Thymus (tissue), 14 donors: ENCODE measurements around the gene NCL. TPM values are rescaled to one million over a fixed set of nuclear protein-coding genes. Genes with fewer than 3 reads are reported as not detected.
A peak's percentile ranks its signal among the peaks of the same experiment; 100 is the strongest.

Source experiments
- DNase-seq, 9 donors: peaks; one replicate each; pipeline ENCODE4 v3.0.0-alpha.2; 2013; ENCODE audit warnings: low spot score in 9 of 9, low read depth in 6 of 9, missing footprints in 1 of 9
- H3K27ac ChIP-seq, 2 donors: one replicate each; pipeline ENCODE4 v1.5.1; 2013; ENCODE audit warnings: control low read depth in 1 of 2, low read depth in 1 of 2, low read length in 1 of 2, mild to moderate bottlenecking in 1 of 2, moderate library complexity in 1 of 2
- H3K27me3 ChIP-seq, 2 donors: one replicate each; pipeline ENCODE4 v1.5.1; 2013; ENCODE audit warnings: low read length in 1 of 2; ENCODE audit not compliant: control insufficient read depth in 2 of 2, insufficient read depth in 1 of 2
- H3K36me3 ChIP-seq, 2 donors: one replicate each; pipeline ENCODE4 v1.5.1; 2013; ENCODE audit warnings: low read length in 1 of 2, mild to moderate bottlenecking in 1 of 2, moderate library complexity in 1 of 2; ENCODE audit not compliant: control insufficient read depth in 2 of 2, insufficient read depth in 2 of 2
- H3K4me1 ChIP-seq, 2 donors: one replicate each; pipeline ENCODE4 v1.5.1; 2013; ENCODE audit warnings: low read length in 2 of 2; ENCODE audit not compliant: control insufficient read depth in 2 of 2, insufficient read depth in 2 of 2
- H3K4me3 ChIP-seq, 2 donors: one replicate each; pipeline ENCODE4 v1.5.1; 2013; ENCODE audit warnings: low read length in 2 of 2, control low read depth in 1 of 2, mild to moderate bottlenecking in 1 of 2
- H3K9me3 ChIP-seq, 2 donors: one replicate each; pipeline ENCODE4 v1.5.1; 2013; ENCODE audit warnings: low read length in 1 of 2, mild to moderate bottlenecking in 1 of 2; ENCODE audit not compliant: control insufficient read depth in 2 of 2, insufficient read depth in 1 of 2
- WGBS: extraction: QIAGEN DNeasy Blood & Tissue Kit; methylation state at CpG from one replicate; pipeline ENCODE4 v1.1.7; 2013; 5-methylcytosine and 5-hydroxymethylcytosine counted together
- long read RNA-seq, 10 donors: transcript quantifications; one replicate each; lab custom pipeline, GENCODE V29; 2026
- polyA plus RNA-seq: library from polyadenylated mRNA; stranded (reverse); fragments of 200-250 nt; gene quantifications from one replicate; pipeline ENCODE4 v1.2.3, GENCODE V29; 2013
- total RNA-seq: library from RNA; stranded (reverse); fragments of 120-200 nt; gene quantifications from one replicate; pipeline ENCODE4 v1.2.4, GENCODE V29; 2013
- donor health status: healthy.

The NCL gene
- total RNA-seq, result 185 TPM
- polyA plus RNA-seq, result 177 TPM
- long read RNA-seq, donor 1, full-length matches to known transcripts, result 3 of 921 reads
- long read RNA-seq, donor 1, partial matches to known transcripts, result 823 of 921 reads
- long read RNA-seq, donor 1, other reads (novel, unspliced or antisense), result 95 of 921 reads
- long read RNA-seq, donor 2, full-length matches to known transcripts, result 139 of 20,236 reads
- long read RNA-seq, donor 2, partial matches to known transcripts, result 19,481 of 20,236 reads
- long read RNA-seq, donor 2, other reads (novel, unspliced or antisense), result 616 of 20,236 reads
- long read RNA-seq, donor 3, full-length matches to known transcripts, result 109 of 9,996 reads
- long read RNA-seq, donor 3, partial matches to known transcripts, result 9,572 of 9,996 reads
- long read RNA-seq, donor 3, other reads (novel, unspliced or antisense), result 315 of 9,996 reads
- long read RNA-seq, donor 4, full-length matches to known transcripts, result 51 of 7,743 reads
- long read RNA-seq, donor 4, partial matches to known transcripts, result 7,455 of 7,743 reads
- long read RNA-seq, donor 4, other reads (novel, unspliced or antisense), result 237 of 7,743 reads
- long read RNA-seq, donor 5, full-length matches to known transcripts, result 97 of 13,677 reads
- long read RNA-seq, donor 5, partial matches to known transcripts, result 13,117 of 13,677 reads
- long read RNA-seq, donor 5, other reads (novel, unspliced or antisense), result 463 of 13,677 reads
- long read RNA-seq, donor 6, full-length matches to known transcripts, result 80 of 7,442 reads
- long read RNA-seq, donor 6, partial matches to known transcripts, result 7,182 of 7,442 reads
- long read RNA-seq, donor 6, other reads (novel, unspliced or antisense), result 180 of 7,442 reads
- long read RNA-seq, donor 7, full-length matches to known transcripts, result 41 of 11,300 reads
- long read RNA-seq, donor 7, partial matches to known transcripts, result 9,928 of 11,300 reads
- long read RNA-seq, donor 7, other reads (novel, unspliced or antisense), result 1,331 of 11,300 reads
- long read RNA-seq, donor 8, full-length matches to known transcripts, result 21 of 2,671 reads
- long read RNA-seq, donor 8, partial matches to known transcripts, result 2,551 of 2,671 reads
- long read RNA-seq, donor 8, other reads (novel, unspliced or antisense), result 99 of 2,671 reads
- long read RNA-seq, donor 9, full-length matches to known transcripts, result 50 of 6,045 reads
- long read RNA-seq, donor 9, partial matches to known transcripts, result 5,787 of 6,045 reads
- long read RNA-seq, donor 9, other reads (novel, unspliced or antisense), result 208 of 6,045 reads
- long read RNA-seq, donor 10, full-length matches to known transcripts, result 39 of 7,928 reads
- long read RNA-seq, donor 10, partial matches to known transcripts, result 7,486 of 7,928 reads
- long read RNA-seq, donor 10, other reads (novel, unspliced or antisense), result 403 of 7,928 reads

DNA sequence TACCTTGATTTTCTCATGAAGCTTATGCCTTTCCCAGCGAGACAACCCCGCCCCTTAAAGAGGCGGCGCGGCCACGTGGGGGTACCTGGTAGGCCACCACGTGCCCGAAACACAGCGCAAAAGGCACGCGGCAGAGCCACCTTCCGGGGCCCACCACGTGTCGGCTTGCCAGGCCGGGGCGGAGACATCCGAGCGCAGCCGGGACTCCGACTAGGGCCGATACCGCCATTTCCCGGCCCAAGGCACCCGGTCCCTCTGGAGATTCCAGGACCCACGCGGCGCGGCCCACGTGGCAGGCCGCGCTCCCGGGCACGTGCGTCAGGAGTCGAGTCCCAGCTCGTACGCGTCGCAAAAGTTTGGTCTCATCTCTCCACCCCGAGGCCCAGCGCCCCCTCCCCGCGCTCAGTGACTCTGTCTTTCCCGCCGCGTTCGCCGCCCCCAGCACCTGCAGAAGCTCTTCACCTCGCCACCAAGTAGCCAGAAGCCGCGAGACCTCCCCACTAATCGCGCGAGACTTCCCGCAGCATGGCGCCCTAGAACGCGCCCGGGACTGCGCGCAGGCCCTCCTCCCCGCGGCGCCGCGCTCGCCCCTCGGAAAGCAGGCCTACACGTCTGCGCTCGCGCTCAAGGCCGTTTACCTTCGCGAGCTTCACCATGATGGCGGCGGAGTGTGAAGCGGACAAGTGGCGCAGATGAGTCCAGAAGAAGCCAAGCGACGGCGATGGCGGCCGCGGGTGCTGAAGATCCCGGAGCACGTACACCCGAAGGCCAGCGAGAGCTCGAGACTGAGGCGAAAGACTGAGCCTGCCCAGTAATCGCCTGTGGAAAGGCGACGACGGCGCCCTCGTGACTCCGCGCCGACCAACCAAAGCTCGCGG lies at the start of gene NCL:
Gene NCL (minus strand): TSS at position 787 of the 878 bp plus-strand sequence. CDS start 131 bp downstream, at position 656.
- peaks cover 32 to 44% of the 10 kb centered on the region in 2 donors for H3K36me3 ChIP-seq
- no peaks in the 10 kb centered on the region for H3K9me3 ChIP-seq
- peaks cover 15 to 33% of the 10 kb centered on the region in 2 donors for H3K4me1 ChIP-seq
- H3K27me3 ChIP-seq, result no peaks in the 10 kb centered on the region
- H3K4me3 ChIP-seq, result peak within 1 kb of the TSS; percentile 79
- peak; percentile 81 to 95 (median 87) for DNase-seq
- WGBS, result under 1% methylated on average over 102 of the region's 102 CpGs
- peak within 1 kb of the TSS; percentile 98 to 100 for H3K27ac ChIP-seq

DNA sequence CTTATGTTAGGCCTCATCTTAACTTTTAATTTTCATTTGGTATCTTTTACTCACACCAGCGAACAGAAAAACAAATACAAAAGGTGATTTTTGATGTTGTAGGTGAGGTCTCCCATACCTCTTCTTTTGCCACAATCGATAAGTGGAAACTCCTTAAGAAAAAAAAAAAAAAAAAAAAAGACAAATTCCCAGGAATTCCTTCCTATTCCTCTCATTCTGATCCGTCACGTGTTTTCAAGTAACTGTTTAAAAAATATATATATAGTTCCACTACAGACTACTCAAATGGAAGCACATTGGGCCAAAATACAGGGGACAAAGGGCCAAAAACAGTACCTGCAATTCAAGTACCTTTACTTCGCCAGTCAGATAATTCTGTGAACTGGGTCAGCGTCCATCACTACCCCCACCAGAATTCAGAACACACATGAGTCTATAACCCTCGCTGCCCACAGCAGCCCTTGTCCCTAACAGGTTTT lies 49.5 kb upstream of the NCL start:
- H3K36me3 ChIP-seq, result no peaks in the 10 kb centered on the region
- H3K27me3 ChIP-seq, result no peaks in the 10 kb centered on the region
- H3K4me1 ChIP-seq, result peaks cover 5 to 15% of the 10 kb centered on the region in 2 donors
- no peaks in the 10 kb centered on the region for H3K9me3 ChIP-seq
- WGBS, result 38% methylated on average over 7 of the region's 7 CpGs
- no peak for DNase-seq
- peak overlapping the region; percentile 80 to 90 for H3K27ac ChIP-seq
- peak overlapping the region; percentile 76 to 84 for H3K4me3 ChIP-seq

GRCh38 chr2:231512222-231512621 lies 47.9 kb upstream of the NCL start:
- H3K9me3 ChIP-seq, result no peaks in the 10 kb centered on the region
- WGBS, result 94% methylated on average over 5 of the region's 5 CpGs
- no peak overlapping the region for H3K4me3 ChIP-seq
- no peak for DNase-seq
- no peaks in the 10 kb centered on the region for H3K36me3 ChIP-seq
- no peaks in the 10 kb centered on the region for H3K27me3 ChIP-seq
- H3K4me1 ChIP-seq, result peaks cover 5 to 15% of the 10 kb centered on the region in 2 donors
- H3K27ac ChIP-seq, result no peak overlapping the region

DNA sequence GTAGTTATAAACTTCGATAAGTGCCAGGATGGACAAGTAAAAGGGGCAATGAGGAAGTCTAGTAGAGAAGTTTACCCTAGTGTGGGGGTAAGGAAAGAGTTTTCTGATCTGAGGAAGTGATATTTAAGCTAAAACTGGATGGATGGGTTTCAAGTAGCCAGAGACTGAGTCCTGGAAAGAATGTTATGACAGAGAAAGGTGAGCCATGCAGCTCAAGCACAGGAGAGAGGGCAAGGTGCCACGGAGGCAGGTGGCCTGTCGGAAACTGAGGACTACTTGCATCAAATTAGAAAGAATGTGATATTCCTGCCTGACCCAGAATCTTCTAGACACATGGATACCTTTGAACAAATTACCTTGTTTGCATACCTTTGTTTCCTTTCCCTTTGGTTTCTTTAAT lies 39.5 kb upstream of the NCL start:
- no peak for DNase-seq
- H3K9me3 ChIP-seq, result no peaks in the 10 kb centered on the region
- no peaks in the 10 kb centered on the region for H3K27me3 ChIP-seq
- H3K36me3 ChIP-seq, result no peaks in the 10 kb centered on the region
- 93% methylated on average over 3 of the region's 3 CpGs for WGBS
- H3K4me1 ChIP-seq, result no peaks in the 10 kb centered on the region
- H3K4me3 ChIP-seq, result no peak overlapping the region
- H3K27ac ChIP-seq, result no peak overlapping the region

DNA sequence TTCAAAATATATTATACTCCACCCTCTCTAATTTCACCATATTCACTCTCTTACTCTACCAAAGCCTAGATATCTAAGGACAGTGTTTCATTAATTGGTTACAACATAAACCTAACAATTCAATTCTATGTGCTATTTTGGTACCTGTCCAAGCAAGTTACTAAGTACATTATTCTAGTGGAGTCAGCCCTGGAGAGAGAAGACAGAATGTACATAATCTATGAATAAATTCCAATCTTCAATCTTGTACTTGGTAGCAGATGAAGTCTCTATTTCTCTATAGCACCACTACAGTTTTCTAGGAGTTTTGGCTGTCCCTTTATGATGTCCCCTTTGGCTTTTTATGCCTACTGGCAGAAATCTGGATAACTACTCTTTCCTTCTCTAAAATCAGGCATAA lies 38.3 kb upstream of the NCL start:
- no peaks in the 10 kb centered on the region for H3K27me3 ChIP-seq
- H3K9me3 ChIP-seq, result no peaks in the 10 kb centered on the region
- H3K27ac ChIP-seq, result no peak overlapping the region
- no peak overlapping the region for H3K4me3 ChIP-seq
- H3K4me1 ChIP-seq, result no peaks in the 10 kb centered on the region
- H3K36me3 ChIP-seq, result no peaks in the 10 kb centered on the region
- DNase-seq, result no peak

DNA sequence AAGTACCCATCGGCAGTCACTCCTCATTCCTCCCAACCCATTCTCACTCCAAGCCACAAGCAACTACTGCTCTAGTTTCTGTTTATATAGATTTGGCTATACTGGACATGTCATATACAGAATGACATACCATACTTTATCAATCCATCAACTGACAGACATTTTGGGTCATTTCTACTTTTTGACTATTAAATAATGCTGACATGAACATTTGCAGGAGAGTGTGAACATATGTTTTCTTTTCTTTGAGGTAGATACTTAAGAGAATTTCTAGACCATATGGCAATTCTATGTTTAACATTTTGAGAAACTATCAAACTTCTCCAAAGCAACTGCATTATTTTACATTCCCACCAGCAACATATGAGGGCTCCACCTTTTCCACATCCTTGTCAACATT lies 33.4 kb upstream of the NCL start:
- H3K27me3 ChIP-seq, result no peaks in the 10 kb centered on the region

DNA sequence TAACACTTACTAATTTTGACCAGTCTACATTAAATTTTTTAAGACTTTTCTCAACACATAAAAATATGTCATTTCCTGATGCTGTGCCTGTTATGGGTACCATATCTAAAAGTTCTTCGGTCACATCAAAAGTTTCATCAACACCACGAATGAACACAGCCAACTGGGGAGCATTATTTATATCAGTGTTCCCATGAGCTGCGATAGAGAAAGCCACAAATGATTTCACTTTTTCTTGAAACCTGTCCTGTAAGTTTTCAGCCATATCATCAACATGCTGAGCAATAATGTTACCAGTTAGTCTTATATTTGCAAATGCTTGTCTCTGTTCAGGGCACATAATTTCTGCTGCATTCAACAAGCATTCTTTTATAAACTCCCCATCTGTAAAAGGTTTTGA lies 30.4 kb upstream of the NCL start:
- Histone ChIP-seq H3K36me3 (no peaks in the 10 kb centered on the region), H3K27ac (no peak overlapping the region), H3K9me3 (no peaks in the 10 kb centered on the region), H3K4me3 (no peak overlapping the region), H3K4me1 (no peaks in the 10 kb centered on the region), H3K27me3 (no peaks in the 10 kb centered on the region)
- 94% methylated on average over 3 of the region's 3 CpGs for WGBS
- DNase-seq, result no peak

More for the DNA sequence above, 33.4 kb upstream of the NCL start:
- 93% methylated on average over 1 of the region's 1 CpG for WGBS
- H3K36me3 ChIP-seq, result no peaks in the 10 kb centered on the region
- H3K4me1 ChIP-seq, result no peaks in the 10 kb centered on the region
- H3K9me3 ChIP-seq, result no peaks in the 10 kb centered on the region
- no peak overlapping the region for H3K4me3 ChIP-seq
- DNase-seq, result no peak
- no peak overlapping the region for H3K27ac ChIP-seq

GRCh38 chr2:231490801-231491200 lies 26.5 kb upstream of the NCL start:
- WGBS, result 97% methylated on average over 7 of the region's 7 CpGs

More at GRCh38 chr2:231490801-231491200, 26.5 kb upstream of the NCL start:
- Histone ChIP-seq H3K4me3 (no peak overlapping the region), H3K9me3 (no peaks in the 10 kb centered on the region), H3K4me1 (peaks cover 14 to 15% of the 10 kb centered on the region in 2 donors), H3K27me3 (no peaks in the 10 kb centered on the region), H3K36me3 (no peaks in the 10 kb centered on the region), H3K27ac (no peak overlapping the region)
- no peak for DNase-seq
